ENCODE results near the gene BCL2L15.

BCL2L15 gene

DNA sequence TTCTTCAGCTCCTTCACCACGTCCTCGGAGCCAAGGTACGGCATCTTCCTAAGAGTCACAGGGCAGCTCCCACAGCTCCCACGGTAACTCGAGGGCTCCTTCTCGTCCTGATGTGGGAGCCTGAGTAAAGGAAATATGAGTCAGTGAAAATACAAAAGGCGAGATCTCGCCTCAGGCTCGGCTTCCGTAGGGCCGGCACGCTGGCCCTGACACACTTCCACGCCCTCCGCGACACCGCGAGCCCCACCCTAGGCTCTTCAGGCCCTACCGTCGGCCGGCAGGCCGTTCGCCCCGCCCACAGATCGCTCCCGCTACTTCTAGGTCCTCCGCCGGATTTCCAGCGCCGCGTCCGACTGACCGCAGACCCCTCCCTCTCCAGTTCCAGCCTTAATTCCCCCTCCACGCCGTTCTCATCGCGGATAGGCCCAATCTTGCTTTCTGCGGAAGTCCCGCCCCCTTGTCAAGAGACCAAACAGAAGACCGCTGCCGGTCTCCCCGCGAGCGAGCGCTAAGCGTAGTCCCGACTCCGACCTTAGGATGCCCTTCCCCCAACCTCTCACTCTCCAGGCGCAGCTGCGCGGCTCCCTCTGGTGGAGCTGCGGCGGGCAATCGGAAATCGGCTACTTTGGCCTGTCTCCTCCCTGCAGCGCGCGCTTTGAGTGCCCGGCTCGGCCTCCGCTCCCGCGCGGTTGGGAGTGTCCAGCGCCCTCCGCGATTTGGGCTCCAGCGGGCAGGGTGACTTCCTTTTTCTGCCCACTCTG, 17.5 kb upstream of the BCL2L15 start, which contains the start of the genes AP4B1 and DCLRE1B:
Gene AP4B1 (minus strand): TSS at position 126 of the 761 bp plus-strand sequence. CDS start 82 bp downstream, at position 44.
Gene DCLRE1B (plus strand): TSS at position 653 of the 761 bp plus-strand sequence. CDS start 261 bp downstream, outside the sequence.
- DNase-seq, result peak; percentile 99

DNA sequence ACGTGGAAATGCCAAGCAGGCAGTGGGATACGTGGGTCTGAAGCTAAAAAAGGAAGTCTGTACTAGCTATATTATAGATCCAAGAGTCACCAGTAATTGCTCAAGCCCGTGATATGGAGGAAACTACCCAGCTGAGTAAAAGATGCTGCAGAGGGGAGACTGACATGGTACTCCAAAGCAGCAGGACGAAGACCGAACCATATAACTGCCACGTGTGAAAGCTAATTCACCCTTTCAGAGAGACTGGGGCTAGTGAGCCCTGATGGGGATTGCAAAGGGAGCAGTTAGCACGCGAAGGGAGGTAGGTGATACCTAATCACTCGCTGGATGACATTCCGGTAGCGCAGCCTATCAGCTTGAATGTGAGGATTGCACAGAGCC, 16.9 kb upstream of the BCL2L15 start:
- no peak for DNase-seq

DNA sequence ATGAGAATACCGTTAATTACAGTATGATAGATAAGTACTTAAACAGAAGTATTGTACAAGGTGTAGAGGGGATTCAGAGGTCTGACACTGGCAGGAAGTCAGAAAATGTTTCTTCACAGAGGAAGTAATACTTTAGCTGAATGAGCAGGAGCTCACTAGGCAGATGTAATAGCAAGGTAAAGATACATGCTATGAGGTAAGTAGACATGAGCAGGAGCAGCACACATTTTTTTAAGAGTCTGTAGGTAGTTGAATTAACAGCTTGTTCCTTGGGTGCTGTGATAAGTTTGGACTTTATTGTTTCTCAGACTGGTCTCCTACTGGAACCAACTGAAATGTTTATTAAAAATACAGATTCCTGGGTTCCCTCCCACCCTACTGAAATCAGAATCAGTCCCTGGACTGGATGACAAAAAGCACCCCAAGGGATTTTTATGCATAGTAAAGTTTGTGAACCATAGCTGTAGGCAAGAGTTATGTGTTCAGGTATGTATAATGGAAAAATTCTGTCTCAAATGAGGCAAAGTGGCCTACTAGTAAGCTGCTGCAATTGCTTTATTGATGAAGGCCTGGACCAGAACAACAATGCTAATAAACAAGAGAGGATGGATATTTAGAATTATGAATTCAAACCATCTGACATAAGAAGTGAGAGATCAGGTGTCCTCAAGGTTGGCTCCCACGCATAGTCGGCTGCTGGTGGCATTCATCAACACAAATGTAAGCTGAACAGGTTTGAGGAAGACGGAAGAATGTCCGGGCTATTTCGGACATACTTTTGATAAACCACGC, 16.3 kb upstream of the BCL2L15 start:
- DNase-seq, result peak; percentile 50

DNA sequence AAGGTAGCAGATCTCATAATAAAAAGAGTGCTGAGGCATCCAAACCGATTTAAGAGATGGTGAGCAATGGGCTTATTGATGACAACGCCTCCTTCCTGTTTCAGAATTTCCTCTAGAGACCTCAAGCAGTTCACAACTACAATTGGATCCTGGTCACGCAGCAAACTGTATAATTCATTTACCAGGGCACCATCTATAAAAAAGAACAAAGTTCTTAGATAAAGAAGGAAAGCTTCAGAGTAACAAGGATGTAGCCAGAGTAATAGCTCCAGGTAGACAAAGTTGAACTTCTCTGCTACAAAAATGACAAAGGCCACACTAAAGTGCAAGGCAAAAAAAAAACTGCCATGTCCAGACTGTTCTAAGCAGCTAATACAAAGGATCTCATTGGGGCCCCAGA, 13.8 kb upstream of the BCL2L15 start:
- no peak for DNase-seq

DNA sequence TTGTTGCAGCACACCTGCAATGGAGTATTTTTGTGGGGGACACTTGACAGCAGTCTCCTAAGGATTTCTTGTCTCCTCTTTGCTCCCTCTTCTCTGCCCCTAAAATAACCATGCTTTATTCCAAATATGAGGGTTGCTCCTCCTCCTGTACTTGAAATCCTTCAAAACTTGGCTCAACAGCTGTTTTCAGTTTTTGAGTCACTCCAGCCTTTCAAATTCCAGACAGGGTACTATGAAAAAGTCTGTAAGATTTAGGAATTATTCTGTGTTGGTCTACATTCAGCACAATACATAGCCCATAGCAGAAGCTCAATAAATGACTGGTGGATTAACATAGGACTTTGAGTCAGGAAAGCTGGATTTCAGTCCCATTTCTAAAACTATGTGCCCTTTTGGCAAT, 11.7 kb upstream of the BCL2L15 start:
- no peak for DNase-seq

DNA sequence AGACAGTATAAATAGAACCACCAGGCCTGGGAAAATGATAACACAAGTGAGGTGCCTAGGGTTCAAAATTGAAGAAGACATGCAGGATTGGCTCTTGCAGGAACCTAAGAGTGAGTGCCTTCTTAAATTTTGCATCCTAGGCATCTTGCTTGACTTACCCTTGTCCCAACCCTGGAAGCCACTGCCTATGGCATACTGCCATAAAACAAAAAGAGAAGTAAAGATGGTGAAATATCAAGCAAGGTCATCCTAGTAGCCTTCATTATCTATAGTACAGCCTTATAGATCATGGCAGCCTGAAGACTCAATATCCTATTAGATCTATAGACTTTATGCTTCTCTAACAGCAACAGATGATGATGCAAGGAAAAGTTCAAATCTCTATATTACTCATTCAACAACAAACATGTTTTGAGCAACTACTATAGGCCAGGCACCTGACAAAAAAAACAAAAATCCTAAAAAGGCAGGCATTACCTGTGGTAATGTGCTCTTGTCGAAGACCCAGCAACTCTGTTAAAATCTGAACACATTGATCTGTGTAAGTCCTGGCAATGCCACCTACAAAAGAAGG, 10.9 kb upstream of the BCL2L15 start:
- DNase-seq, result peak; percentile 41

DNA sequence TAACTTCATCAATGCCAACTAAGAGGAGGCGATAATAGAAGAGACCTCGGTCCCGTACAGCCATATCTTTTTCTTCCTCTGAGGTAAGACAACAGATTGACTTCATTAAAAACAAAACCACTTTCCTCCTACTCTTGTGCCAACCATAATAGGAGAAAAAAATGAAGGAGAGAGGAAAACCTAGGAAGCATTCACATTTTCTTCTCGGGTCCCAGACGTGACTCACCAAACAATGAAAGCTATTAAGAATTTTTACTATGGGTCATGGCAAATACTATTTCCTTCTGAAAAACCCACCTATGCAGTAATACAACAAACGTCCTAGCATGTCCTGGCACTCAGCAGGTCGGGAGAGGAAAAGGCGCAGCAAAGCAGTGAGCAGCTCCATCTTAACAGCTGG, 8.6 kb upstream of the BCL2L15 start:
- DNase-seq, result no peak

DNA sequence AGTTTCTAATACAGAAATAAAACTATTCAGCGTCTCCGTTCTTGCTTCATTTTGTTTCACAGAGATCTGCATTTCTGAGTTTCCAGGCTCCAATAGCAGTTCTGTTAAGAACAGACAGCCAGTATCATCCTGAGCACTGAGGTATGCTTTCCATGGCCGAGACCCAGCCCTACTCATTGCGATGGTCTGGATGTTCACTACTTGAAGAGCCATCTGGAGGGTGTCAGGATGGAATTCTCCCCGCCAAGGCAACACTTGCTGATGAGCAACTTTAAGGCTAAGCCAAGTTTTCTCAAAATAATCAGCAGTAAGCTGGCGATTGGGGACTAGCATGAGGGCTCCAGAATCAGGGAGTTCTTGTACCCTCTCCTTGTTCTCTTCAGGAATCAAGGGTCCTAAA, 7.7 kb upstream of the BCL2L15 start:
- no peak for DNase-seq

DNA sequence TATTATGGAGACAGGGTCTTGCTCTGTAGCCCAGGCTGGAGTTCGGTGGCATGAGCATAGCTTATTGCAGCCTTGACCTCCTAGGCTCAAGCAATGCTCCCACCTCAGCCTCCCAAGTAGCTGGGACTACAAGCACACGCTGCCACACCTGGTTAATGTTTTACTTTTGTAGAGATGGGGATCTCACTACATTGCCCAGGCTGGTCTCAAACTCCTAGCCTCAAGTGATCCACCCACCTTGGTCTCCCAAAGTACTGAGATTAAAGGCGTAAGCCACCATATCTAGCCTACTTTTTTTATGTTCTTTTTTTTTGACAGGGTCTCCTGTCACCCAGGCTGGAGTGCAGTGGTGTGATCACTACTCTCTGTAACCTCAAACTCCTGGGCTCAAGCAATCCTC, 5.9 kb upstream of the BCL2L15 start:
- no peak for DNase-seq

DNA sequence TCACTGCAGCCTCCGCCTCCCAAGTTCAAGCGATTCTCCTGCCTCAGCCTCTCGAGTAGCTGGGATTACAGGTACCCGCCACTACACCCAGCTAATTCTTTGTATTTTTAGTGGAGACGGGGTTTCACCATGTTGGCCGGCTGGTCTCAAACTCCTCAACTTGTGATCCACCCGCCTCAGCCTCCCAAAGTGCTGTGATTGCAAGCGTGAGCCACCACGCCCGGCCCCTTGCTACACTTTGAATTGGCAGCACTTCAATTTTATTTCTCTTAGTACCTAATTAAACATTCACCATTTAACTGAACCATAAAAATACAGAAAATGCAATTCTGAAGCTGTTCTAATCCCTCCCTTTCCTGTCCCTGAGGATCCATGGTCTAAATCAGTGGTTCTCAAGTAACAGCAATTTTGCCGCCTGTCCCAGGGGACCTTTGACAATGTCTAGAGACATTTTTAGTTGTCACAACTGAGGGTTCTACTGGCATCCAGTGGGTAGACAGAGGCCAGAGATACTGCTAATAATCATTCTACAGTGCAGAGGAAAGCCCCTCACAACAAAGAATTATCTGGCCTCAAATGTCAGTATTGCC, 4.3 kb upstream of the BCL2L15 start:
- no peak for DNase-seq

DNA sequence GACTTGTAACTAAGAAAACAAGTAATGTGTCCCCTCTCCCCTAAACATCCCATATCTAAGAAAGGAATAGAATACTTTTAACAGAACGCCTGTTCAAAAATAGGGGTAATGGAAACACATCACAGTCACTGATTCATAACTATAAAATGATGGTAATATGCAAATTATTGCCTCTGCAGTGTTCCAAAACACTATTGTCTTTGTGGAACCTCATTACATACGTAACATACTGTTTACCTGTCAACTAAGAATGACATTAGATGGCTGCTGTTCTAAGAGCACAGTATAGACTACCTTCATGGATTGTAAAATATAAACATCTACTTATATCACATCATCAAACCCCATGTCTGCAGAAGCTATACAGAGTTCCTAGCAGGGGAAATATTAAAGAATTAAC, 3.4 kb upstream of the BCL2L15 start:
- DNase-seq, result no peak

DNA sequence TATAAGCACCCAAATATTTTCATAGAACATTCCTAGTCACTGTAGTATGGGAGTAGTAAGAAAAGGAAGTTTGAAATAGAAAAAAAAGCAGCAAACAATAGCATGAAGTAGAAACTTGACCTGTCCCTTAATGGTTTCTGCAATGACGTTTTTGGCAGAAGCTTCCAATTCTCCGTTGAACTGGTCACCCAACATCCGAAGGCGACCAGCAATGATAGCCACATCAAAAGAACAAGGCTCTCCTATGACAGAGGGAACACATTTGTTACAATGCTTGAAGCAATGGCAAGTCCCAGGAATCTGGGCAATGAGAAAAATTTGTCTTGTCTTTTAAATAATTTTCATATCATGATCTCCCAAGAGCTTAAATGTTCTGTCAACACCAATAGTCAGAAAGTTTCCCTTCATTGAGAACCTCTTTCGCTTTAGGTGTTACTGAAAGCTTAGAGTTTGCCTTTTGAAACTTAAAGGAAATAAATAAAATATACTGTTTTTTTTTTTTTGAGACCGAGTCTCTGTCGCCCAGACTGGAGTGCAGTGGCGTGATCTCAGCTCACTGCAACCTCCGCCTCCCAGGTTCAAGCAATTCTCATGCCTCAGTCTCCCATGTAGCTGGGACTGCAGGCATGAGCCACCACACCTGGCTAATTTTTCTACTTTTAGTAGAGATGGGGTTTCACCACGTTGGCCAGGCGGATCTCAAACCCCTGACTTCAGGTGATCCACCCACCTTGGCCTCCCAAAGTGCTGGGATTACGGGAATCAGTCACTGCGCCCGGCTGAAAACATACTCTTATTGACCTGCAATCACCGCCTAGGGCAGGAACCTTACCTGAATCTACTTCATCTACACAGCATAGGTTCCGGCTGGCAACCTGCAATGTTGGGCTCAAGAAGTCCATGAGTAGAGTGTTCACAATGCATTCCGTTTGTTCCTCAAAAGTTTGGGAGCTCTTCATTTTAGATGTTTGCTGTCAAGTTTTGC, 672 bp downstream of the BCL2L15 start:
- no peak for DNase-seq

DNA sequence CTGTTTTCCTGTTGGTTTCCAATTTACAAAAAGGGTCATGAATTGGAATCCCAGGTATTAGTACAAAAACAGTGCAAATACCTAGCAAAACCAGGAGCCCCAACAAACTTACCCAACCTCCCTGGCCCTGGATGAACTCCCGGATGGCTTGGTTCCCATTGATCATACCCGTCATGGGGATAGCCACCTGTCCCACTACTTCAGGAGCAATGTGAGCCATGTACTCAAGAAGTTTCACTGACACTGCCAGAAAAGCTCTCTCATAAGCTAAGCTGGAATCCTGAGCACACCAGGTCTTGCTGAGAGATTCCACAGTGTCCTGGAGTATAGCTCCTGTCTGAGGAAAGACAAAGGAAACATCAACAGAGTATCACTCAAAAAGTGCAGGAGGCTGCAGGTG, 5.7 kb downstream of the BCL2L15 start:
- DNase-seq, result no peak

DNA sequence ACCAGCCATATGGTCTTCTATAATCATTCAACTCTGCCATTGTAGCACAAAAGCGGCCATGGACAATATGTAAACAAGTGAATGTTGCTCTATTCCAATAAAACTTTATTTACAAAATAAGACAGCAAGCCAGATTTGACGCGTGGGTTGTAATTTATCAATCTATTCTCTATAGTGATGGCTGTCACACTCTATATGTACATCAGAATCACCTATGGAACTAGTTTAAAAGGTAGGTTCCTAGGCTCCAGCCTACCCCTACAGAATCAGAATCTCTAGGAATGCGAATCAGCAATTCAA, 7.7 kb downstream of the BCL2L15 start:
- DNase-seq, result no peak

DNA sequence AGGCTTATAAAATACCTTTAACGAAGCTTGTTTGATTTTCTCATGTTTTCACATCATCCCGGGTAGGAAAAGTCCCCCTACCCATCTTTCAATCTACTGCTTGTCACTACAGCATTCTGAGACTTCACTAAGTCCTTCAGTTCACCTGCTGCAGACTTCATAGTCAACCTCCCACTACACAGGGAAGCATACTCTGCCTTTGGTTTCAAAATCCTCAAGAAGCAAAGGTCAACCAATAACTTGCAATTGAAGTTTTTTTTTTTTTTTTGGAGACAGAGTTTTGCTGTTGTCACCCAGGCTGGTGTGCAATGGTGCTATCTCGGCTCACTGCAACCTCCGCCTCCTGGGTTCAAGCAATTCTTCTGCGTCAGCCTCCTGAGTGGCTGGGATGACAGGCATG, 11.2 kb downstream of the BCL2L15 start:
- DNase-seq, result no peak

DNA sequence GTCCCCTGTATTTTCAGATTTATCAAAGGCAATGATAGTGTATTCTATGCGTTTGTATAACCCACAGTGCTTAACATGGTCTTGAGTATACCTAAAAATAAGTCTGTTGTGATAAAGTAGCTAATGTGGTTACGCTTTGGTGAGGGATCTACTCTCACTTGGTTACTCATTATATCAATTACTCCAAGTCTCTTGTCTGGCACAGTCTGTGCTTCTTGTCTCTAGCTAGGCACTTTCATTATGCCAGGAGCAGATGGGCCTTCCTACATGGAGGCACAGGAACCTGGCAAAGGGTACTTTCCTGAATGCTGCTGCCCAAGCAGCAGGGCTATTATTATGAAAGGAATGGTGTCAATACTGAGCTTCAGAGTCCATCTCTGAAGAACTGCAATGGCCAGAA, 11.7 kb downstream of the BCL2L15 start:
- no peak for DNase-seq

DNA sequence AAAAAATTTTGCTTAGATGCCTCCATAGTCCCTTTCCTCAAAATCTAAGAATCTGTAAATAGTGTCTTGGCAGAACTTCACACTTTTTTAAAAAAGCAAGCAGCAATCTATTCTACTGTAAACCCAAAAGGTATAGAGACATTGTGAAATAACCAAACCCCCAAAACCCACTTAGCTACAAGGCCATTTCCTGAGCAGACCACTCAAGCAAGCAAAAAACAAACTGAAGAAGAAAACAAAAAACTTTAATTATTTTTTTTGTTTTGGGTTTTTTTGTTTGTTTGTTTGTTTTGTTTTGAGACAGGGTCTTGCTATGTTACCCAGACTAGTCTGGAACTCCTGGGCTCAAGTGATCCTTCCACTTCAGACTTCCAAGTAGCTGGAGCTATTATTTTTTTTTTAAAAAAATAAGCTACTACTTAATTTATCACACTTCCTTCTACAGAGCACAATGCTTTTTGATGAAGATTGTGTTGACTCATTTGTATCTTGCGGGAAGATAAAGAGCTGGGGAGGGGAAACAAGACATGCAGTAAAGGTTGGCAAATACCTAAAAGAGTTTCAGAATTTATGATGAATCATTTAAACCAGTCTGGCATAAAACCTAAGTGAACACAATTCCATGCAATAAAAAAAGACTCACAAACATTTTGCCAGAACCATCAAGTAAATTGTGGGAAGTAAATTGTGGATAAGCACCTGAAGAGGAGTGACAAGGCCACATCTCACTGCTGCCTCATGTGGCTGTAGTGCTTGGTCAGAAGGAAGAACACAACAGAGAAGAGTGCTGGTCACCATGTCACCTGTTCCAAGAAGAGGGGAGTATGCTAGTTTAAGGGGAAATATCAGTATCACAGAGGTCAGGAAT, 13.1 kb downstream of the BCL2L15 start:
- peak; percentile 49 for DNase-seq

DNA sequence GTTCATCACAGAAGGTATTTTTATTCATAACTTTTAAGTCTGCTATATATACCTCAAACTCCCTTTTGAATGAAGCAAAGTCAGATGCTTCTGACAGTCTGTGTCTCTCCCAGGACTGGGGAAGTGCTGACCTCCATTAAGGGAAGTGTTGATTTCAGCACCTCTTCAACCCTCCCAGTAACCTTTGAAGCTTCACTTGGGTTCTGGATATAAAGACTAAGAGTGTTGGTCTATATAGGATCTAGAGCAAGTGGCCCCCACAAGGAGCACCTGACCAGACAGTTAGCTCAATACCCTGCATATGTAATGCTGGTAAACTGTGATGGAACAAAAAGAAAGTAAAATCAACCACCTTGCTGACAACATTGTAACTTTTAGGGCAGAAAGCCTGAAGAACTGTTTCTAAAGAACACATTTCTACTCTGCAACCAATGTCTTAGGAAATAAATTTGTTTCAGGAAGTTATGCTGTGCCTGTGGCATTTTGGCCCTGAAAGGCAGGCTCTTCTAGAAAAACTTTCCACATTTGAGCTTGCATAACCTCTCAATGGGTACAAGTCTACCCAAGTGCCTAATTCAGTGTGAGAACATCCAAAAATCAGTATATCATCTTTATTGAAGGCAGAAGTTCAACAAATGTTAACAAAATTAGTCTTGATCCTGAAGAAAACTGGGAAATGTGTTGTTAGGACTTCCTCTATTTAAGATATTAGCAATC, 15.0 kb downstream of the BCL2L15 start:
- peak; percentile 88 for DNase-seq

DNA sequence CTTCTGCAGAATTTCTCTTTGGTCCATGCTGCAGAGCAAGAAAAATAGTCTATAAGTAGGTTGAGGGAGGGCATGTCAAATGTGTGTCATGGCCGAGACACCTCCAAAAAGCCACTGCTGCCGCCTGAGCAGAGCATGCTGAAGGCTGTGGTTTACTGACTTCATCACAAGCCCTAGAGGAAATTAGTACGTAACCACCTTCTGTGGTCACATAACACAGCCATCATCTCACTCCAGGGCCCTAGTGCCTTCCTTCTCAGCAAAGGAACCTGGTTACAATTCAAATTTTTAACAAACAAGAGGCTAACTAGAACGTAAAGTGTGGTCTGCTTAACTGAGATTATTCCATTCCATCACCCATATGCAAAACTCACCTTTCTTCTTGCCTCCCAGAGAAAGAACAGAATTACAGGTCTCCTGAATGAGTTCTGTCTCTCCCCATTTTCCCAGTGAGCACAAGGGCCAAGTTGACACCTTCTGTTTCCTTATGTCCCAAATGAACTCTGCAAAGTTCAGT, 15.7 kb downstream of the BCL2L15 start, which contains the start of gene PTPN22:
Gene PTPN22 (minus strand): TSS at position 116 of the 517 bp plus-strand sequence.
- peak; percentile 93 for DNase-seq

DNA sequence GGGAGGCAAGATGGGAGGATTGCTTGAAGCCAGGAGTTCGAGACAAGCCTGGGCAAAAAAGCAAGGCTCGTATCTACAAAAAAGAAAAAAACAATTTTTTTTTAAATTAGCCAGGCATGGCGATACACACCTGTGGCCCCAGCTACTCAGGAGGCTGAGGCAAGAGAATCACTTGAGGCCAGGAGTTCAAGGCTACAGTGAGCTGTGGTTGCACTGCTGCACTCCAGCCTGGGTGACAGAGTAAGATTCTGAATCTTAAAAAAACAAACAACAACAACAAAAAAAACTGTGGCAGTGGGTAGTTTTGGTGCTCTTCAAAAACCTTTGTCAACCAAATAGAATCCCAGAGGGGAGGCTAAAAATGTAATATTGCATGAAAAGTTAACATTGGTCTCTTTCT, 16.6 kb downstream of the BCL2L15 start:
- DNase-seq, result no peak
